OCI-LY3 (cell line): ENCODE results near the gene ANKRD11.

Source experiments
- H2AFZ ChIP-seq: fragments of 200-600, 300-600 bp; shearing (Covaris generic); 2 replicates; pipeline ENCODE4 v1.6.0; 2014; ENCODE audit warnings: antibody characterized with exemption, low read depth, low read length
- H3K27ac ChIP-seq: fragments of 200-600, 300-600 bp; sonication (generic); 2 replicates; pipeline ENCODE4 v1.5.1; 2014; ENCODE audit warnings: mild to moderate bottlenecking, low read length, moderate library complexity, mixed read lengths
- H3K27me3 ChIP-seq: fragments of 200-600, 300-600 bp; sonication (generic); 2 replicates; pipeline ENCODE4 v1.6.1; 2014; ENCODE audit warnings: low read depth, low read length, mixed read lengths
- H3K36me3 ChIP-seq: fragments of 200-600, 300-600 bp; sonication (generic); replicated peaks from 2 replicates; pipeline ENCODE3; 2014; ENCODE audit warnings: low read depth, low read length, mixed read lengths
- H3K4me1 ChIP-seq: fragments of 300-600, 200-600 bp; sonication (generic); 2 replicates; pipeline ENCODE4 v1.6.1; 2014; ENCODE audit warnings: low read length, mixed read lengths
- H3K4me2 ChIP-seq: fragments of 200-600, 300-600 bp; sonication (generic); 2 replicates; pipeline ENCODE4 v1.6.1; 2014; ENCODE audit warnings: low read length, mixed read lengths
- H3K4me3 ChIP-seq: fragments of 300-600, 200-600 bp; sonication (generic); 2 replicates; pipeline ENCODE4 v1.5.1; 2014; ENCODE audit warnings: antibody characterized with exemption, mild to moderate bottlenecking, low read length, moderate library complexity
- H3K79me2 ChIP-seq: fragments of 300-600, 200-600 bp; shearing (Covaris generic); 2 replicates; pipeline ENCODE4 v1.6.1; 2014; ENCODE audit warnings: mild to moderate bottlenecking, low read length, mixed read lengths
- H3K9ac ChIP-seq: fragments of 300-600, 200-600 bp; shearing (Covaris generic); 2 replicates; pipeline ENCODE4 v1.6.0; 2014; ENCODE audit warnings: mild to moderate bottlenecking, low read length, moderate library complexity
- H3K9me3 ChIP-seq: fragments of 200-600, 300-600 bp; shearing (Covaris generic); 2 replicates; pipeline ENCODE4 v1.6.1; 2014; ENCODE audit warnings: low read length, mixed read lengths; ENCODE audit not compliant: insufficient read depth
- H4K20me1 ChIP-seq: fragments of 200-600, 300-600 bp; sonication (generic); 2 replicates; pipeline ENCODE4 v1.6.1; 2016; ENCODE audit warnings: low read length, mixed read lengths; ENCODE audit not compliant: insufficient read depth
- CTCF ChIP-seq: fragments of 200-600, 300-600 bp; sonication (generic); IDR thresholded peaks from 2 replicates; pipeline ENCODE4 v1.5.1; 2014; ENCODE audit warnings: antibody characterized with exemption, low read length, low read depth
- EZH2phosphoT487 ChIP-seq: fragments of 200-600 bp; shearing (Covaris generic); IDR thresholded peaks from 2 replicates; pipeline ENCODE4 v1.6.1; 2018; ENCODE audit warnings: antibody characterized with exemption, mixed run types, low read depth

Gene ANKRD11

GRCh38 chr16:89449726-89450335 is 40.5 kb downstream of the ANKRD11 start:
- H3K4me3 ChIP-seq, result no peak overlapping the region

GRCh38 chr16:89448656-89449055 is 41.7 kb downstream of the ANKRD11 start:
- Histone ChIP-seq H4K20me1 (peaks cover 100% of the 10 kb centered on the region), H3K4me3 (no peak overlapping the region), H3K9me3 (no peaks in the 10 kb centered on the region), H2AFZ (no peak overlapping the region), H3K36me3 (no peaks in the 10 kb centered on the region), H3K4me2 (no peak overlapping the region), H3K27me3 (no peaks in the 10 kb centered on the region), H3K9ac (no peak overlapping the region), H3K79me2 (peaks cover 100% of the 10 kb centered on the region), H3K4me1 (peaks cover 2% of the 10 kb centered on the region; the same call in 1 of the 2 replicates), H3K27ac (no peak overlapping the region)
- TF ChIP-seq CTCF (no peak), EZH2phosphoT487 (no peak)

More at GRCh38 chr16:89449726-89450335, 40.5 kb downstream of the ANKRD11 start:
- Histone ChIP-seq H3K4me2 (no peak overlapping the region), H3K4me1 (peaks cover 9% of the 10 kb centered on the region; the same call in 1 of the 2 replicates), H4K20me1 (peaks cover 97% of the 10 kb centered on the region), H2AFZ (no peak overlapping the region), H3K9ac (no peak overlapping the region), H3K36me3 (no peaks in the 10 kb centered on the region), H3K27ac (no peak overlapping the region), H3K79me2 (peaks cover 100% of the 10 kb centered on the region), H3K9me3 (no peaks in the 10 kb centered on the region), H3K27me3 (no peaks in the 10 kb centered on the region)
- TF ChIP-seq EZH2phosphoT487, result no peak
- no peak for TF ChIP-seq CTCF

- no peak overlapping the region for H3K27ac ChIP-seq
- H3K9me3 ChIP-seq, result no peaks in the 10 kb centered on the region
- peaks cover 100% of the 10 kb centered on the region for H3K79me2 ChIP-seq
- TF ChIP-seq EZH2phosphoT487, result no peak
- TF ChIP-seq CTCF, result no peak
- no peak overlapping the region for H3K4me3 ChIP-seq
- H3K36me3 ChIP-seq, result no peaks in the 10 kb centered on the region
- H3K4me1 ChIP-seq, result no peaks in the 10 kb centered on the region
- H3K4me2 ChIP-seq, result no peak overlapping the region
- no peak overlapping the region for H3K9ac ChIP-seq
- no peak overlapping the region for H2AFZ ChIP-seq
- H3K27me3 ChIP-seq, result no peaks in the 10 kb centered on the region
- peaks cover 100% of the 10 kb centered on the region for H4K20me1 ChIP-seq
Observed at GRCh38 chr16:89446975-89447293, 43.4 kb downstream of the ANKRD11 start.

GRCh38 chr16:89446136-89446974 is 44.0 kb downstream of the ANKRD11 start:
- Histone ChIP-seq H2AFZ (no peak overlapping the region), H3K4me2 (no peak overlapping the region), H3K79me2 (peaks cover 100% of the 10 kb centered on the region), H3K9me3 (no peaks in the 10 kb centered on the region), H4K20me1 (peaks cover 100% of the 10 kb centered on the region), H3K4me3 (no peak overlapping the region), H3K27me3 (no peaks in the 10 kb centered on the region), H3K4me1 (no peaks in the 10 kb centered on the region), H3K27ac (no peak overlapping the region), H3K36me3 (no peaks in the 10 kb centered on the region), H3K9ac (no peak overlapping the region)
- TF ChIP-seq EZH2phosphoT487 (no peak), CTCF (no peak)
